ENCODE data around the gene MAP1B.

MAP1B gene

GRCh38 chr5:72246954-72247442 lies 139.7 kb downstream of the MAP1B start:
- Histone ChIP-seq H3K9me3 (ENCODE audit: low read length) (no peaks in the 10 kb centered on the region), H3K9ac (ENCODE audit: low read length) (no peak overlapping the region), H3K4me3 (ENCODE audit: low read depth, low read length, poor library complexity, severe bottlenecking) (no peak overlapping the region), H3K79me2 (ENCODE audit: insufficient read depth, low read length) (peaks cover 34% of the 10 kb centered on the region), H3K9me2 (ENCODE audit: low read depth, low read length) (no peaks in the 10 kb centered on the region), H3K4me2 (ENCODE audit: low read length) (no peak overlapping the region), H3K27ac (ENCODE audit: low read depth, low read length, poor library complexity, severe bottlenecking) (peak overlapping the region; percentile 51), H4K20me1 (ENCODE audit: insufficient read depth, low read length) (no peaks in the 10 kb centered on the region), H3K36me3 (ENCODE audit: insufficient read depth, low read length) (peaks cover 6% of the 10 kb centered on the region; the same call in 1 of the 2 replicates), H2AFZ (ENCODE audit: low read length) (no peak overlapping the region), H3F3A (ENCODE audit: insufficient read depth, low read length) (no peaks in the 10 kb centered on the region), H3K4me1 (ENCODE audit: insufficient read depth, low read length, severe bottlenecking) (peaks cover 40% of the 10 kb centered on the region), H3K27me3 (ENCODE audit: insufficient read depth, low read length) (no peaks in the 10 kb centered on the region)
- TF ChIP-seq, protein P1, sequence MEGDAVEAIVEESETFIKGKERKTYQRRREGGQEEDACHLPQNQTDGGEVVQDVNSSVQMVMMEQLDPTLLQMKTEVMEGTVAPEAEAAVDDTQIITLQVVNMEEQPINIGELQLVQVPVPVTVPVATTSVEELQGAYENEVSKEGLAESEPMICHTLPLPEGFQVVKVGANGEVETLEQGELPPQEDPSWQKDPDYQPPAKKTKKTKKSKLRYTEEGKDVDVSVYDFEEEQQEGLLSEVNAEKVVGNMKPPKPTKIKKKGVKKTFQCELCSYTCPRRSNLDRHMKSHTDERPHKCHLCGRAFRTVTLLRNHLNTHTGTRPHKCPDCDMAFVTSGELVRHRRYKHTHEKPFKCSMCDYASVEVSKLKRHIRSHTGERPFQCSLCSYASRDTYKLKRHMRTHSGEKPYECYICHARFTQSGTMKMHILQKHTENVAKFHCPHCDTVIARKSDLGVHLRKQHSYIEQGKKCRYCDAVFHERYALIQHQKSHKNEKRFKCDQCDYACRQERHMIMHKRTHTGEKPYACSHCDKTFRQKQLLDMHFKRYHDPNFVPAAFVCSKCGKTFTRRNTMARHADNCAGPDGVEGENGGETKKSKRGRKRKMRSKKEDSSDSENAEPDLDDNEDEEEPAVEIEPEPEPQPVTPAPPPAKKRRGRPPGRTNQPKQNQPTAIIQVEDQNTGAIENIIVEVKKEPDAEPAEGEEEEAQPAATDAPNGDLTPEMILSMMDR (IDR thresholded peaks at IDR 0.05; ENCODE audit: low read length) = no peak
- TF ChIP-seq EZH2 (IDR thresholded peaks at IDR 0.05; ENCODE audit: borderline replicate concordance, low read length) = no peak

- no peaks in the 10 kb centered on the region for H4K20me1 ChIP-seq (ENCODE audit: insufficient read depth, low read length)
- H3K4me1 ChIP-seq (ENCODE audit: insufficient read depth, low read length, severe bottlenecking) = peaks cover 35% of the 10 kb centered on the region
- no peaks in the 10 kb centered on the region for H3K27me3 ChIP-seq (ENCODE audit: insufficient read depth, low read length)
- peak overlapping the region; percentile 20 for H3K27ac ChIP-seq (ENCODE audit: low read depth, low read length, poor library complexity, severe bottlenecking)
- H2AFZ ChIP-seq (ENCODE audit: low read length) = no peak overlapping the region
- no peak overlapping the region for H3K4me3 ChIP-seq (ENCODE audit: low read depth, low read length, poor library complexity, severe bottlenecking)
- no peak overlapping the region for H3K4me2 ChIP-seq (ENCODE audit: low read length)
- no peak for TF ChIP-seq EZH2 (IDR thresholded peaks at IDR 0.05; ENCODE audit: borderline replicate concordance, low read length)
- TF ChIP-seq, protein P1 (IDR thresholded peaks at IDR 0.05; ENCODE audit: low read length) = no peak
- H3F3A ChIP-seq (ENCODE audit: insufficient read depth, low read length) = no peaks in the 10 kb centered on the region
- no peaks in the 10 kb centered on the region for H3K9me3 ChIP-seq (ENCODE audit: low read length)
- peaks cover 28% of the 10 kb centered on the region for H3K79me2 ChIP-seq (ENCODE audit: insufficient read depth, low read length)
- no peaks in the 10 kb centered on the region for H3K9me2 ChIP-seq (ENCODE audit: low read depth, low read length)
- H3K36me3 ChIP-seq (ENCODE audit: insufficient read depth, low read length) = peaks cover 18% of the 10 kb centered on the region; the same call in 1 of the 2 replicates
- no peak overlapping the region for H3K9ac ChIP-seq (ENCODE audit: low read length)
Observed at GRCh38 chr5:72248410-72248981, 141.2 kb downstream of the MAP1B start.

GRCh38 chr5:72251386-72251785 lies 144.1 kb downstream of the MAP1B start:
- Histone ChIP-seq H3F3A (ENCODE audit: insufficient read depth, low read length) (no peaks in the 10 kb centered on the region), H3K4me1 (ENCODE audit: insufficient read depth, low read length, severe bottlenecking) (peaks cover 11% of the 10 kb centered on the region), H3K9me3 (ENCODE audit: low read length) (no peaks in the 10 kb centered on the region), H3K27me3 (ENCODE audit: insufficient read depth, low read length) (no peaks in the 10 kb centered on the region), H3K4me3 (ENCODE audit: low read depth, low read length, poor library complexity, severe bottlenecking) (no peak overlapping the region), H3K36me3 (ENCODE audit: insufficient read depth, low read length) (peaks cover 19% of the 10 kb centered on the region; the same call in 1 of the 2 replicates), H3K9ac (ENCODE audit: low read length) (no peak overlapping the region), H4K20me1 (ENCODE audit: insufficient read depth, low read length) (no peaks in the 10 kb centered on the region), H3K4me2 (ENCODE audit: low read length) (no peak overlapping the region), H3K79me2 (ENCODE audit: insufficient read depth, low read length) (peaks cover 14% of the 10 kb centered on the region; the same call in 1 of the 2 replicates), H3K27ac (ENCODE audit: low read depth, low read length, poor library complexity, severe bottlenecking) (peak overlapping the region; percentile 15), H3K9me2 (ENCODE audit: low read depth, low read length) (no peaks in the 10 kb centered on the region), H2AFZ (ENCODE audit: low read length) (no peak overlapping the region)
- TF ChIP-seq, protein P1 (IDR thresholded peaks at IDR 0.05; ENCODE audit: low read length) = no peak
- TF ChIP-seq EZH2 (IDR thresholded peaks at IDR 0.05; ENCODE audit: borderline replicate concordance, low read length) = no peak

All from OCI-LY1 (cell line).